ENCODE measurements around the gene COX7A2.

Gene COX7A2

DNA sequence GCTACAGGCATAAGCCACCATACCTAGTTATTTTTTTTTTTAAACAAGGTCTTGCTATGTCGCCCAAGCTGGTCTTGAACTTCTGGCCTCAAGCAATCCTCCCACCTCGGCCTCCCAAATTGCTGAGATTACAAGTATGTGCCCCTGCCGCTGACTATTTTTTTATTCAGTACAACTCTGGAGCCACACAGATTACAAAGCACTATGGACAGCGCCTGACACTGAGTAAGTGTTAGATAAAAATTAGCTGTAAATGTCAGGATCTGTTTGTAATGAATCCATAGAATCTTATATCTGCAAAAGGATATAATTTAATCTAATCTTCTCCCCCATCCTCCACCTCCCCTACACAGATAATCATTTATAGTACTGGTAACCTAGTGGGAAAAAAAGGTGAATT is 22.5 kb downstream of the COX7A2 start:
- no peaks in the 10 kb centered on the region for H3K4me1 ChIP-seq (ENCODE audit: insufficient read depth, low read length)
- peaks cover 5% of the 10 kb centered on the region for H3K27me3 ChIP-seq (ENCODE audit: insufficient read depth, low read length, poor library complexity)
- H3K9ac ChIP-seq (ENCODE audit: low read depth, low read length), result no peak overlapping the region
- ATAC-seq (ENCODE audit: insufficient read depth, low read depth), result no peak
- H3K36me3 ChIP-seq (ENCODE audit: insufficient read depth, low read length), result no peaks in the 10 kb centered on the region
- no peaks in the 10 kb centered on the region for H4K20me1 ChIP-seq (ENCODE audit: insufficient read depth, low read length)
- no peak overlapping the region for H2AFZ ChIP-seq (ENCODE audit: low read depth, low read length)
- H3K9me3 ChIP-seq (ENCODE audit: insufficient read depth, low read length, severe bottlenecking), result no peaks in the 10 kb centered on the region
- no peak overlapping the region for H3K4me2 ChIP-seq (ENCODE audit: insufficient read depth, low read length)
- no peak overlapping the region for H3K4me3 ChIP-seq (ENCODE audit: low read depth in 1 of 2, low read length in 2 of 2)
- no peak for DNase-seq
- H3K79me2 ChIP-seq (ENCODE audit: insufficient read depth, low read length), result no peaks in the 10 kb centered on the region
- TF ChIP-seq, protein P1, sequence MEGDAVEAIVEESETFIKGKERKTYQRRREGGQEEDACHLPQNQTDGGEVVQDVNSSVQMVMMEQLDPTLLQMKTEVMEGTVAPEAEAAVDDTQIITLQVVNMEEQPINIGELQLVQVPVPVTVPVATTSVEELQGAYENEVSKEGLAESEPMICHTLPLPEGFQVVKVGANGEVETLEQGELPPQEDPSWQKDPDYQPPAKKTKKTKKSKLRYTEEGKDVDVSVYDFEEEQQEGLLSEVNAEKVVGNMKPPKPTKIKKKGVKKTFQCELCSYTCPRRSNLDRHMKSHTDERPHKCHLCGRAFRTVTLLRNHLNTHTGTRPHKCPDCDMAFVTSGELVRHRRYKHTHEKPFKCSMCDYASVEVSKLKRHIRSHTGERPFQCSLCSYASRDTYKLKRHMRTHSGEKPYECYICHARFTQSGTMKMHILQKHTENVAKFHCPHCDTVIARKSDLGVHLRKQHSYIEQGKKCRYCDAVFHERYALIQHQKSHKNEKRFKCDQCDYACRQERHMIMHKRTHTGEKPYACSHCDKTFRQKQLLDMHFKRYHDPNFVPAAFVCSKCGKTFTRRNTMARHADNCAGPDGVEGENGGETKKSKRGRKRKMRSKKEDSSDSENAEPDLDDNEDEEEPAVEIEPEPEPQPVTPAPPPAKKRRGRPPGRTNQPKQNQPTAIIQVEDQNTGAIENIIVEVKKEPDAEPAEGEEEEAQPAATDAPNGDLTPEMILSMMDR (IDR thresholded peaks at IDR 0.05; ENCODE audit: borderline replicate concordance, extremely low read depth, low read length, poor library complexity, severe bottlenecking), result no peak
- TF ChIP-seq EZH2 (IDR thresholded peaks at IDR 0.05; ENCODE audit: borderline replicate concordance, low read depth, low read length, severe bottlenecking), result no peak
- no peak overlapping the region for H3K27ac ChIP-seq (ENCODE audit: low read length)

DNA sequence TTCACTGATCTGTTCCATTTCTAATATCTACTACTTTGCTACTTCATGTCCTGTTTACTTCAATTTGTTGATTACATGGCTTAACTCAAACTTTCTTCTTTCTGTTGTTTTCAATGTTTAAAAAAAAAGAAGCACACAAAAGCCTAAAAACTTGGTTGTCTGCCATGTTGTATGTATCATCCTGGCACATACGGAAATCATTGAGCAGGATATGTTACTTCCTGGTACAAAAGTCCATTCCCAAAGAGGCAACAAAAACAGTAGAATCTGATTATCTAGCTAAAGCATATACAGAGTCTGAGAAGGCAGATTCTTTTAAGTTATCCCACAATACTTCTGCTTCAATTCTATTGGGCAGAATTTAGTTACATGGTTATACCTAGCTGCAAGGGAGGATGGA is 23.2 kb downstream of the COX7A2 start:
- ATAC-seq (ENCODE audit: insufficient read depth, low read depth) (no peak), DNase-seq (no peak)
- Histone ChIP-seq H3K4me2 (ENCODE audit: insufficient read depth, low read length) (no peak overlapping the region), H3K27me3 (ENCODE audit: insufficient read depth, low read length, poor library complexity) (peaks cover 5% of the 10 kb centered on the region), H3K4me1 (ENCODE audit: insufficient read depth, low read length) (no peaks in the 10 kb centered on the region), H3K79me2 (ENCODE audit: insufficient read depth, low read length) (no peaks in the 10 kb centered on the region), H3K9ac (ENCODE audit: low read depth, low read length) (no peak overlapping the region), H3K4me3 (ENCODE audit: low read depth in 1 of 2, low read length in 2 of 2) (no peak overlapping the region), H4K20me1 (ENCODE audit: insufficient read depth, low read length) (no peaks in the 10 kb centered on the region), H3K9me3 (ENCODE audit: insufficient read depth, low read length, severe bottlenecking) (no peaks in the 10 kb centered on the region), H3K36me3 (ENCODE audit: insufficient read depth, low read length) (no peaks in the 10 kb centered on the region), H3K27ac (ENCODE audit: low read length) (no peak overlapping the region), H2AFZ (ENCODE audit: low read depth, low read length) (no peak overlapping the region)
- no peak for TF ChIP-seq EZH2 (IDR thresholded peaks at IDR 0.05; ENCODE audit: borderline replicate concordance, low read depth, low read length, severe bottlenecking)
- TF ChIP-seq, protein P1 (IDR thresholded peaks at IDR 0.05; ENCODE audit: borderline replicate concordance, extremely low read depth, low read length, poor library complexity, severe bottlenecking), result no peak

DNA sequence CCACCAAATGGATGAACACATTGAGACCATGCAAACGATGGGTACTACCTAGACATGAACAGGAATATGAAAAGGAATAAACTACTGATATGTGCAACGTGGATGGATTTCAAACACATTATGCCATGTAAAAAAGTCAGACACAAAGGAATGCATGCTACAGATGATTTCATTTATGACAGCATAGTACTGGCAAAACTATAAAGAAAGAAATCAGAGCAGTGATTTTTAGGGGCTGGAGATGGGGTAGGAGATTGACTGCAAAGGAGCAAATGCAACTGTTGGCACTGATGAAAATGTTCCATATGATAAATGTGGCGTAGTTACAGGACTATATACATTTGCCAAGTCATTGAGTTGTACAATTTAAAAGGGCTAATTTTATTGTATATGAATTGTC is 24.3 kb downstream of the COX7A2 start:
- TF ChIP-seq EZH2 (IDR thresholded peaks at IDR 0.05; ENCODE audit: borderline replicate concordance, low read depth, low read length, severe bottlenecking), result no peak
- TF ChIP-seq, protein P1 (IDR thresholded peaks at IDR 0.05; ENCODE audit: borderline replicate concordance, extremely low read depth, low read length, poor library complexity, severe bottlenecking), result no peak
- no peak for ATAC-seq (ENCODE audit: insufficient read depth, low read depth)

GRCh38 chr6:75217193-75217592 is 26.4 kb downstream of the COX7A2 start:
- Histone ChIP-seq H3K79me2 (ENCODE audit: insufficient read depth, low read length) (no peaks in the 10 kb centered on the region), H3K4me1 (ENCODE audit: insufficient read depth, low read length) (no peaks in the 10 kb centered on the region), H3K4me2 (ENCODE audit: insufficient read depth, low read length) (no peak overlapping the region), H3K27me3 (ENCODE audit: insufficient read depth, low read length, poor library complexity) (peaks cover 5% of the 10 kb centered on the region), H4K20me1 (ENCODE audit: insufficient read depth, low read length) (no peaks in the 10 kb centered on the region), H3K9me3 (ENCODE audit: insufficient read depth, low read length, severe bottlenecking) (no peaks in the 10 kb centered on the region), H3K9ac (ENCODE audit: low read depth, low read length) (no peak overlapping the region), H3K36me3 (ENCODE audit: insufficient read depth, low read length) (no peaks in the 10 kb centered on the region), H3K27ac (ENCODE audit: low read length) (no peak overlapping the region), H3K4me3 (ENCODE audit: low read depth in 1 of 2, low read length in 2 of 2) (no peak overlapping the region), H2AFZ (ENCODE audit: low read depth, low read length) (no peak overlapping the region)
- DNase-seq, result no peak
- no peak for ATAC-seq (ENCODE audit: insufficient read depth, low read depth)
- TF ChIP-seq EZH2 (IDR thresholded peaks at IDR 0.05; ENCODE audit: borderline replicate concordance, low read depth, low read length, severe bottlenecking), result no peak
- TF ChIP-seq, protein P1 (IDR thresholded peaks at IDR 0.05; ENCODE audit: borderline replicate concordance, extremely low read depth, low read length, poor library complexity, severe bottlenecking), result no peak

More for the DNA sequence above, 24.3 kb downstream of the COX7A2 start:
- Histone ChIP-seq H3K27me3 (ENCODE audit: insufficient read depth, low read length, poor library complexity) (peaks cover 5% of the 10 kb centered on the region), H3K79me2 (ENCODE audit: insufficient read depth, low read length) (no peaks in the 10 kb centered on the region), H2AFZ (ENCODE audit: low read depth, low read length) (no peak overlapping the region), H3K4me2 (ENCODE audit: insufficient read depth, low read length) (no peak overlapping the region), H4K20me1 (ENCODE audit: insufficient read depth, low read length) (no peaks in the 10 kb centered on the region), H3K27ac (ENCODE audit: low read length) (no peak overlapping the region), H3K9me3 (ENCODE audit: insufficient read depth, low read length, severe bottlenecking) (no peaks in the 10 kb centered on the region), H3K4me1 (ENCODE audit: insufficient read depth, low read length) (no peaks in the 10 kb centered on the region), H3K36me3 (ENCODE audit: insufficient read depth, low read length) (no peaks in the 10 kb centered on the region), H3K9ac (ENCODE audit: low read depth, low read length) (no peak overlapping the region), H3K4me3 (ENCODE audit: low read depth in 1 of 2, low read length in 2 of 2) (no peak overlapping the region)
- no peak for DNase-seq
